Measurements from ENCODE around the gene CBX7.

The CBX7 gene

DNA sequence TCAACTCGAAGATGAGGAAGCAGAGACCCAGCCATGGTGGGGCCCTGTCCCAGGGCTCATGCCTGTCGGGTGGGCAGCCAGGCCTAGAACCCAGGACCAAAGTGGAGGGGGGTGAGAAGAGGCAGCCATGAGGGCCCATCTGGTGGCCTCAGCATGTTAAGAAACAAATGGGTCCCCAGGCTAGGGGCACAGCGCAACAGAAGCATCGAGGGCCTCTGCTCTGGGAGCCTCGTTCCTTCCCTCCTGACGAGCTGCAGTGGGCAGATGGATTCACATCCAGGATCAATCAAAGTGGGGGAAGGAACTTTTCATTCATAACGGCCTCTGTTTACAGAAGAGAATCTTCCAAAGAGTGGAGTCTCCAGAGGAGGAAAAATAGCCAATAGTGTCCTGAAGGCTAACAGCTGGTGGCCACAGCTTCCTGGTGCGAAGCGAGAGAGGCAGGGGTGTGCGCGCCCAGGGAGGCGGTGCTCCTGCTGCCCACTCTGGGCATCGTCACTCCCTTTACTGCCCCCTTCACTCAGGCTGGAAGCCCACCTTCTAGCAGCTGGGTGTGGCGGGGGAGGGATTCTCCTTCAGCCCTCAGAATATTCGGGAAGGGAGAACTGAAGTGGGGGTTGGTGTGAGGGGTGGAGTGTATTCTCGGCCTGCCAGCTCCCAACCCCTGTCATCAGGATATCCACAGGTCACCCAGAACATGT is 4.3 kb downstream of the CBX7 start:
- no peak for DNase-seq (ENCODE audit: low read depth in 2 of 2)

DNA sequence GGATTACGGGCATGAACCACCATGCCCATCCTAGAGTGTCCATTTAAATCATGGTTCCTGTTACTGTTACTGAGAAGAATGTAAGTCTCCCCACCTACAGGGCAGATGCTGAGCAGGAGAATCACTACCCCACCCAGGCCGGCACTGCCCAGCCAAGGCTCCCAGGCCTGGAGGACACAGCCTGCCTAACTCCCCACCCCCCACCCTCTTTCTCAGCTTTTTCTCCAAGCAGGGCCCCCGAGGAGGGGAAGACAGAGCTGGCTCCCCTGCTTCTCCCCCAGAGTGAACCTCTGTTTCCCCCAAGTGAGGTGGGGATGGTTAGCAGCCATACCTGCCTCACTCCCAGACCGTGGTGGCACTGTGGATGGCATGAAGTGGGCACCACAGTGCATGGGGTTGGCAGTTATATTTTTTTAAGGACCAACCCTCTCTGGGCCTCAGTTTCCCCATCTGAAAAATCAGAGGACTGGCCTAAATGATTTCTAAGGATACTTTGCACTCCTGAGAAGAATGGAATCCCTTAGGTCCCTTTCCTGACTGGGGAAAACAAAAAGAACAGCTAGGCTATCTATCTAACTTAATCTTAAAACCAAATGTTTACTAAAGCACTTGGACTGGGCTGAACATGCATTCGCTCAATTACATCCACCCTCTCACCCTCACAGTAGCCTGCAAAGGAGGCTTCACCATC is 5.0 kb downstream of the CBX7 start:
- DNase-seq (ENCODE audit: low read depth in 2 of 2): no peak

DNA sequence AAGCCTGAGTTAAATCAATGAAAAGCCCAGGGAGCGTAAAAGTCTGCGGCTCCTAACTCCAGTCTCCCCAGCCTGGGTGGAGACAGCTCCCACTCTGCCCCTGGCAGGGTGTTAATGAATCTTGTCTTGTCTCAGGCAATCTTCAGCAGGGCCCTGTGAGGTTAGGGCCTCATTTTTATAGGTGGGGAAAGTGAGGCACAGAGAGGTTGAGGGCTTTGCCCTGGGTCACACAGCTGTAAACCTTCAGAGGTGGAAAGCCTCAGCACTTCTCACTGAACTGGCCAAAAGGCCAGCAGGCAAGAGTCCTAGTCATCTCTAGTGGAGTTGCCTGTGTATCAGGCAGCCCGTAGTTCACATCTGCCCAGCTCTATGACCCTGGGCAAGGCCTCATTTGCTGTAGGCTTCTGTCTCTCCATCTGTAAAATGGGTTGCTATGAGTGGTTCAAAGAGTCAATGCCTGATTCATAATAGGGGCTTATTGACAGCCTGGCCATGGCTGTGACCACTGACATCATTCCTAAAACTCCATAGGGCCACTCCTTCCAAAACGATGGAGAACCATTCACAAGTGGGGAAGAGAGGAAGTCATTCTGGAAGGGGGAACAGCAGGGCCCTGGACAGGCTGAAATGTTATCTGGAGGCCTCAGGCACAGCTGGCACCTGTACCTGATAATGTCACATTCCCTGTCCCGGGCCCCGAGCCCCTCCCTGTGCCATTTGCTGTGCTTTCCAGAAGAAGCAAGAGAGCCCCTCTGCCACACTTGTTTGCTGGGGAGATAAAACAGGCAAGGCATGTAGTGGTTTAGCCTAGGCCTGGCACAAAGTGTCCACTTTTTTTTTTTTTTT is 6.0 kb downstream of the CBX7 start:
- no peak for DNase-seq (ENCODE audit: low read depth in 2 of 2)

DNA sequence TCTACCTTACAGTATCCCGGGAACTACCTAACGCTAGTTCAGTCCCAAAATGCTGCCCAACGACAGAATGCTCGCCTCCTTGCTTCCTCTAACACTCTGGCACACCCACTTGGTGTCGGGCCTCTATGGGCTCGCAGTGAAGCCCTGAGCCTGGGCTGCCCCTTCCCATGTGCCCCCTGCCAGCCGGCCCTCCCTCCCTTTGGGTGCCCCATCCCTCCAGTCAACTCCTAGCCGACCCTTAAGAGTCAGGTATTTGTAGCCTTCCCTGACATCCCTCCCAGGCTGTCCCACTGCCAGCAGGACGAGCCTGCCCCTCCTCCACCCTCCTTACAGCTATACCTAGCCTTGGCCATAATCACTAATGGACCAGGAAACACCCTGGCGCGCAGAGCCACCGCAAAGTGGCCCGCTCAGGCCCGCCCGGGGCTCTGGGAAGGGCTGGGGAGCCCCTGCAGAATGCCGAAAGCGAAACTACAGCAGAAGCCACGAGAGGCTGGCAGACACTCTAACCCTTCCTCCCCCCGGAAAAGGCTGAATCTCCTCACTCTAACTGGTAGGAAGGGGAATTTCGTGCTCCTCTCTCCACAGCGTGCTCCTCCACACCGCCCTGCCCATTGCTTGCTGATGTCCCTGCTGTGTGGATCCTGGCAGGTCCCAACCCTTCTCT is 8.2 kb downstream of the CBX7 start:
- peak; percentile 38 to 41 for DNase-seq (ENCODE audit: low read depth in 2 of 2)

DNA sequence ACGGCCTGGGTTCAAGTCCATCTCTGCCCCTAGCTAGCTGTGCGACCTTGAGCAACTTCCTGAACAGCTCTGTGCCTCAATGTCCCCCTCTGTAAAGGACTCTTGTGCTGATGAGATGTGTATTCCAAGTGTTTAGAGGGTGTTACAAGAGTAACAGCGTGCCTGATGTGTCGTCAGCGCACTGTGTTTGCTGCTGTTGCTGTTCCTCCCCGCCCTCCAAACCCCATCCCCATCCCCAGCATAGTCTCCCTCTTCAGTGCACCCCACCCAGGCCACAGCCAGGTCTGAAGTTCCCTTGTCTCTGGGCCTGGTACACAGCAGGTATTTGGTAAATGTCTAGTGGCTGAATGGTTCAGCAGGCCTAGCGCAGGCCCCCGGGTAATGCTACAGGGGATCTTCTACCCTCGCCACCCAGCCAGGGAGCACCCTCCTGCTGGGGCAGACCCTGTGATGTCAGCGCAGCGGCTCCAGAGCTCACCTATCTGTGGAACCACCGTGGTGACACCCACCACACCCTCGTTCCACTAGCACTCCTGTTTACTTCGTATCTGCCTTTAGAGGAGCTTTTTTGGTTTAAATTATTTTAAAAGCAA is 10.3 kb downstream of the CBX7 start:
- DNase-seq (ENCODE audit: low read depth in 2 of 2): no peak

DNA sequence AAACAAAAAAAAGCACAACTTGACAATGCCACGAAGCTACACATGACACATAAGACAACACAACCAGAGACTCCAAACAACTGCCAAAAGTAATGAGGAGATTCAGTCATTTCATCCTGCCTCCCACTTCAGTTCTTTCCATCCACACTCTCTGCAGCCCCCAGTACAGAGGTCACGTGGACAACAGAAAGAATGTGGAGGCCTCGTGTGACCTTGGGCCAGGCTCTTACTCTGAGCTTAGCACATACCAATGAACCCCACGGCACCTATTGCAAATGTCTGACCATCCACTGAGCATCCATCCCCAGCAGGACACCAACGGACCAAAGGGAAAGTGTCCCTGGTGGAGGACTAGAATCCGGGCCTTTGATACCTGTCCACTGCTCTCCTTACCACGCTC is 12.5 kb downstream of the CBX7 start:
- DNase-seq (ENCODE audit: low read depth in 2 of 2): no peak

DNA sequence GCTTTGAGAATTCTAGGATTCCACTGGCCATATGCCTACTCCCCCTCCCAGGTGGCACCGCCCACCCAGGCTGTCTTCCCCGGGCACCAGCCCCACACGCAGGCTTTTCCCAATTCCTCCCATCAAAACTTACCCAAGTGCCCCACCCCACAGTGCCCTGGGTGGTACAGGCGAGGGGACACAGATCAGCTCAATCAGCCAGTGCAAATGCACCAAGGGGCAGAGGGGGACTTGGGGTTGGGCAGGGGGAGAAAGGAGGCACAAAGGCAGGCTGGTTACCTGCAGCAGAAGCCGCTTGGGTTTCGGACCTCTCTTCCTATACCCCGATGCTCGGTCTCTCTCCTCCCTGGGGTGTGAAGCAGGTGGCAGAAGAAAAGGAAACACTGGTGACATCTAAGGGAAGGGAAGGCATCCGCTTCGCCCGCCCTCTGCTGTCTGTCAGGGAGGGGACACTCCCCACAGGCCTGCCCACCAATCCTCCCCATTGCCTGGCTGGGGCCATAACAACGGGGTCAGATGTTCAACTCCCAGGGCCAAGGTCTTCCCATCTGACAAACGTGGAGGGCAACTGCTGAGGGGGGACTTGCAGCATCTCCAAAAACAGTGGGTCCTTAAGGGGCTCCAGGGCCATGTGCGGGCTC is 14.0 kb downstream of the CBX7 start:
- DNase-seq (ENCODE audit: low read depth in 2 of 2): no peak

DNA sequence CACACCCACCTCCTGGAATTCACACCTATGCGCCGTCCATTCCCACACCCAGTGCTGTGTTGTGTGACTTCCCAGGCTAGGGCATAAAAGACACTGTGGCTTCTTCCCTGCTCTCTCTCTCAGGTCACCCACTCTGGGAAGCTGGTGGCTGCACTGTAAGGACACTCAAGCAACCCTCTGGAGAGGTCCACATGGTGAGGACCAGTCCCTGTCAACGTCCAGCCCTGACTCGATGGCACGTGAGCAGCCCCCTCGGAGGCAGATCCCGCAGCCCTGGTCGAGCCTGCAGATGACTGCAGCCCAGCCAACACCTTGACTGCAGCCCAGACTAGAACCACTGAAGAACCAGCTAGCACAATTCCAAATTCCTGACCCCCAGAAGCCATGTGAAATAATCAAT is 16.2 kb downstream of the CBX7 start:
- DNase-seq (ENCODE audit: low read depth in 2 of 2): no peak

DNA sequence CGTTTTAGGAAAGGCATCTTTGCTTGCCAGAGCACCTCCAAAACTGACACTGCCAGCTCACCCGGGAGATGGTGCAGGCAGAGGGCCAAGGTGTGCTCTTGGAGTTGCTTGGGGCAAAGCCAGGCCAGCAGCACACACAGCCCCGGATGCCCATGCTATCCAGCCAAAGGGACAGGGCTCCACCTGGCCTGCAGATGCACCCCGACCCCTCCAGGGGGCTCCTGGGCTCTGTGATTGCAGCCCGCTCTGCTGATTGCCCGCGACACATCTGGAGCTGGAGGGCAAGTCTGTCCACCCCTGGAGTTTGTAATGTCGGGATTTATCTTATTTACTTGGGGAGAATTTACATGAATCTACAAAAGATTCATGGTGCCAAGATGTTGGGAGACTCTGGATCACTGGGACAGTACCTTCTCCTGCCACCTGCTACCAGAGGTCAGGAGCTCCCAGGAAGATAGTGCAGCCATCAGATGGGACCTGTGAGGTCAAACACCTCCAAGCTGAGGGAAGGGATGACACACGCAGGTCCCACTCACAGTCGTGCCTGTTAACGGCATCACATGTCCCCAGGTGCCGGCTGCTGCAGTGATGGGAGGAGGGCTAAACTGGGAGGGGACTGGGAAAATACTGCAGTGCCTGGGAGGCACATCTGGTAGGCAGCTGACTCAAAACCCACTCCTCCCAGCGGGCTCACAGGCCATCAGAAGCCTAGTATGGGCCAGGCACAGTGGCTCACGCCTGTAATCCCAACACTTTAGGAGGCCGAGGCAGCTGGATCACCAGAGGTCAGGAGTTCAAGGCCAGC is 17.2 kb downstream of the CBX7 start:
- no peak for DNase-seq (ENCODE audit: low read depth in 2 of 2)

DNA sequence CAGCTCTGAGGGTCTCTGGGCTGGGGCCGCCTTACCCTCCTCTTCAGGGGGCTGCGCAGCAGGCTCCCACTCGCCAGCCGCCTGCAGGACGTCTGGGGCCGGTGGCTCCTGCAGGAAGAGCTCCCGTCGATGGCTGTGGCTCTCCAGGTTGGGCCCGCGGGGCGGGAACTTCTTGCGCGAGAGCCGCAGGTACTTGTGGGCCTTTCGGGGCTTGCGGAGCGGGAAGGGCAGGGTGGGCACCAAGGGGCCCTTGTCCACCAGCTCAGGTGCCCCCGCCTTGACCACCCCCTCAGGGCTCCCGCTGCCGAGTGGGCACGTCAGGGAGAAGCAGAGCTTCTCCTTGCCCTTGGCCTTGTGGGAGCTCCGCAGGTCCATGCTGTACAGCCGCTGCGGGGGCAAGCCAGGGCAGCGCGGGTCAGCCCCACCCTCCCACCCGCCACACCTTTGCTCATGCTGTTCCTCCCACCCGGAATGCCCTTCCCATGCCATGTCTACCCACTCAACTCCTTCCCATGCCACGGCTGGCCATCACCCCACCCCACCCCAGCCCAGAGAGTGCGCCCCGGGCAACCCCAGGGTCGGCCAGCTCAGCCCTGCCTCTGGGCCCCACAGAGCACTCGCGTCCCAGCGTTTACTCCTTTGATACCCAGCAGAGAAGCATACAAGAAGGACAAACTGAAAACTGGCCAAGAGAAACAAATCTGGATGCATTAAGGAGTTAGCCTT is 18.0 kb downstream of the CBX7 start:
- no peak for DNase-seq (ENCODE audit: low read depth in 2 of 2)

DNA sequence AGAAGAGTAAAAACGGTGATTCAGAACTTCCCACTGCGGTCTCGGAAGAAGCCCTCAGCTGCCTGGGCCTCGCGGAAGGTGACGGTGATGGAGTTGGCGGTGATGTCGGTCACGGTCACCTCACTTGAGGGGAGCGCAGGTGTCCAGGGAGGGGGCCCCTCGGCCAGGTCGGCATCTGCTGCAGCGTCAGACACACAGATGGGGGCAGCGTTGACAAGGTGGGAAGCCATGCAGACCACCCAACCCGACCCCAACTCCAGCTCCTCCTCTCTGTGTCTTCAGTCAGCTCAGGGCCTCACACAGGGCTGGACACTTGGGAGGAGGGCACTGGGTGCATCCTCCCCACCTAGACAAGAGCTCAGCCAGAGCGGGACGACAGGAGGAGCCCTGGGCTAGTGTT is 18.6 kb downstream of the CBX7 start:
- no peak for DNase-seq (ENCODE audit: low read depth in 2 of 2)

DNA sequence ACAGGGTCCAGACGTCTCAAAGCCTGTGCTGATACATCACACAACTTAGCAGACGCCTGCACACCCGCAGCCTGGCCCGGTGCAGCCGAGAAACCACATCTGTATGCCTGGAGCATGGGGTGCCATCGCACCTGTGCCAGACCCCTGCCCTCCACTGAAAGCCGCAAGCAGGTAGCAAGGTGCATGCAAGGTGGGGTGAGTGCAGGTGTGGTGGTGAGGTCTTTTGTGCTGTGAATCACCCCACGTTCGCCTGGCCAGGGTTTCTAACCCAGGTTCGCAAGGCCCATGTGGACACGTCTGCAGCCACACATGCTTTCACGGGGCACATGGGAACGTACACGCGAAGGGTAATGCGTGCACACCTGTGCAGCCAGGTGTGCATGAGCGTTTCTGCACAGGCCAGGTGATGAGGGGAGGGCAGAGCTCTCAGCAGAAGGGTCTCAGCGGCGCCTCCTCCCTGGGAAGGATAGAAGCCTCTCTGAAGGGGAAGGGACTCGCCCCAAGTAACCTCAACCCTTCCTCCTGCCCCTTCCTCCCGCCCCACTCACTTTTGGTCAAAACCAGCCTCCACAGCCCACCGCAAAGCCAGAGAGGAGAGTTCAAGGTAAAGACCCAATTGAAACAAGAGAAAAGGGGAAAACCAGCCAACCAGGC is 19.5 kb downstream of the CBX7 start:
- DNase-seq (ENCODE audit: low read depth in 2 of 2): no peak

DNA sequence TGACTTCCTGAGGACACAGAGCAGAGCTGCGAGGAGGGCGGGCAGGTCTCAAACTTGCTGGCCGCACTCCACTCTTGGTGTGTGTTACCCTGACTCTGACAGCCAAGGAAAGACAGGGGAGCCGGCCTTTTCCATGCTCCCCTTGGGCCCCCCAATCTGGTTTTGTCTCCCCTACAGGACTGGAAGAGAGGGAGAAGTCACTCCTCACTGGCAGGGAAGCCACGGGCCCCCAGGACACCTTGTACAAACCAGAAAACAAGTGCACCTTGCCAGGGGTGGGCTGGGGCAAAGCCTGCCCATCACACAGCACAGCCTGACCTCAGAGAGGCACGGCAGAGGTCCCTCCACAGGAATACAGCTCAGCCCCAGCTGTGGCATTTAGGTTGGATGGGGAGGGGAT is 20.2 kb downstream of the CBX7 start:
- no peak for DNase-seq (ENCODE audit: low read depth in 2 of 2)

DNA sequence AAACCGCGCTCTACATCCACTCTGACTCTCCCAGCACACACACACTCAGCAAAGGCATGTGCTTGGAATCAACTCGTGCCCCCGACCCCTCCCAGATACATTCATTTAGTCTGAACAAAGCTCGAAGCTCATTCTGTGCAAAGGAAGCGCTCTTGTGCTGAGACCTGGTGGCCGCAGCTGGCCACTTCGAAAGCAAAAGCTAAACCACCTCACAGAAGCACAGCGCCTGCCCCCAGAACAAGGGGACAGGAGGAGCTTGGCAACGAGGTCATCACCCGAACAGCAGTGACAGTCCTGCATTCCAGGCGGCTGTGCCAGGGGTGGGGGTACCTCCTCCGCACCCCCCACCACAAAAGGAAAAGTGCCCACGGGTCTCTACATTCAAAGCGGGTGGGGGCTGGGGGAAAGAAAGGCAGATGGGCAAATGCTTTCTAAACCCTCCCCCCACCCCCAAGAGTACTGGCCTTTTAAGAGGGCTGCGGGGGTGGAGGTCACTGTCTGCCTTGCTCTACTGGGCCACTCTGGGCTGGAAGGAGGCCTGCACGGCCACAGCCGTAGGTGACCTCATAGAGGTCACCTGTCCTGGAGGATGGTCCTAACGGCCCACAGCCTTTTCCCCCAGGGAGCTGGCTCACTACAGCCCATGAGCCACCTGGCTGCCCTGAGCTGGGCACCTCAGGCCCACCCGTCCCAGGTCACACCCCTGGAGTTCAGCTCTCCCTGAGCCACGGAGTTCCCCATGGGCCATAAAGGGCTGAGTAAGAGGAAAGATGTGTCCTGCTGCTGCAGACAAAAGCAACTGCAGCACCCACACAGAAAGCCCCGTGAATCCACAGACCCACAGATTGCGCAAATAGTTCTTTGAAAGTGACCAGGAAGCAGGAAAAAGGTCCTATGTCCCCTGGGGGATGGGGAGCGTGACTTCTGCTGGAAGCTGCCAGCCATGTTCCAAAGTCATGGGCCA is 21.3 kb downstream of the CBX7 start:
- DNase-seq (ENCODE audit: low read depth in 2 of 2): no peak

DNA sequence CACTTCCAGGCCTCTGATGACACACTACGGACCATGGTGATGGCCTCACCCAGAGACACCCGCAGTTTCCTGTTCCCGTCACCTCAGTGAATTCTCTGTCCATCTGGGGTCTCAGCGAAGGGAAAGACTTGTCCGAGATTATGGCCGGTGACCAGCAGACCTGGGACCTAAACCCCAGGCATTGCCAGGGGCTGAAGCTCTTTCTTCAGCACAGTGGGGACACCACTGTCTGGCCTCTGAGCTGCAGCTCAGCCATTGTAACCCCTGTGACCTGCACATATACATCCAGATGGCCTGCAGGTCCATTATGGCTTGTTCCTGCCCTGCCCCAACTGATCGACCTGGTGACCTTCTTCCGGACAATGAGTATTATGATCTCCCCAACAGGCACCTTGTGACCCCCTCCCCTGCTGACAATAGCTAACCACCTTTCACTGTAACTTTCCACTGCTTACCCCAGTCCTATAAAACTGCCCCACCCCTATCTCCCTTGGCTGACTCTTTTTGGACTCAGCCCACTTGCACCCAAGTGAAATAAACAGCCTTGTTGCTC is 22.3 kb downstream of the CBX7 start:
- DNase-seq (ENCODE audit: low read depth in 2 of 2): no peak

DNA sequence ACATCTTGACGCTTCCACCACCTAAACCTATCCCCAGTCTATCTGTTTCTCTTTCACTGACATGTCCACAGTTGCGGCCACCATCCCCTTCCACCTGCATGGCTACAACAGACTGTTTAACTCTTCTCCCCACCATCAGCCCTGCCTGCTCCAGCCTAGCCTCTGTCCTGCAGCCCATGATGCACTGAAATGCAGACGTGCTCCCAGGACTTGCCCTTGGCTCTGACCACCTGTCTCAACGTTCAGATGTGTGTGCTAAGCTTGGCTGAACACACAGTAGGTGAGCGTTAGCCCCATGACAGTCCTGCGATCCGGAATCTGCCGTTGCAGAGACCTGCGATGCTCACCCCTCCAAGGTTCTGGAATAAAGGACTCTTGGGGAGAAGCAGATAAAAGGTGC is 22.7 kb downstream of the CBX7 start:
- DNase-seq (ENCODE audit: low read depth in 2 of 2): no peak

DNA sequence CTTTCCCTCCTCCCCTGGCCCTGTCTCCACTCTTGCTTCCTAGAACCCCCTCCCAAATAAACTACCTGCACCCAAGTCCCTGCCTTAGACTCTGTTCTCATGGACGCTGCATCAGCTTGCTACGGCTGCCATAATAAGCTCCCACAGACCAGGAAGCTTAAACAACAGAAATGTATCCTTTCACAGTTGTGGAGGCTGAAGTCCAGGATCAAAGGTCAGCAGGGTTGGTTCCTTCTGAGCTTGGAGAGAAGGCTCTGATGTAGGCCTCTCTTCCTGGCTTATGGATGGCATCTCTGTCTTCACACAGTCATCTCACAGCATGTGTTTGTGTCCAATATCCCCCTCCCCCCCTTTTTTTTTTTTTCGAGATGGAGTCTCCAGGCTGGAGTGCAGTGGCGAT is 23.4 kb downstream of the CBX7 start:
- DNase-seq (ENCODE audit: low read depth in 2 of 2): no peak

DNA sequence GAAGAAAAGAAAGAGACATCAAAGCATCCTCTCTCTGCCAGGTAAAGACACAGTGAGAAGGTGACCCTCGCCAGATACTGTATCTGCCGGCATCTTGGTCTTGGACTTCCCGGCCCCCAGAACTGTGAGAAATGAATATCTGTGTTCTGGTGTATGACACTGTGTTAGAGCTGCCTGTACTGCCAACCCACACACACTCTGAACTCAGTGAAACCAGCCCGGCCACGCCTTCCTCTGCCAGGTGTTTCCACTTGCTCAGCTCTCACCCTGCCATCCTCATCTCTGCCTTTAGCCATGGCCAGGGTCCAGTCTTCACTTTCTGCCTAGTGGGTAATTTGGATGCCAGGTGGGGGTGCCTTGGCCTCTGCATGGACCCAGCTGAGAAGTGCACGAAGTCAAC is 24.0 kb downstream of the CBX7 start:
- DNase-seq (ENCODE audit: low read depth in 2 of 2): no peak

All from stimulated activated CD8-positive, alpha-beta memory T cell treated with anti-CD3 and anti-CD28 coated beads, Interleukin-15, amount 100 ng/mL, for 4 hours (primary cell).